HepG2 (cell line): Measurements from ENCODE around the gene CTSS. TPM values are rescaled to one million over a fixed set of nuclear protein-coding genes. Genes with fewer than 3 reads are reported as not detected.

Source experiments
- ATAC-seq: fragments of 200-7000 bp; cut with Tn5 transposase; 3 replicates; pipeline ENCODE4 v1.9.1; 2020; ENCODE audit warnings: mild to moderate bottlenecking, moderate library complexity
- BruUV-seq: library from RNA; stranded (reverse); fragments of 400-500 nt; replicated peaks from 2 replicates; lab custom pipeline; 2021; lab: Mats Ljungman, UMichigan
- CTCF ChIA-PET: fragments of 300-600 bp; formaldehyde crosslinking; extraction: SDS; loops from one replicate; lab custom pipeline; 2021; ENCODE audit warnings: low total read pairs, inconsistent platforms, low intra/inter-chr PET ratio; lab: Yijun Ruan, JAX
- POLR2A ChIA-PET: fragments of 350-600 bp; sonication (Branson Sonifier 250); formaldehyde crosslinking; loops from one replicate; lab custom pipeline; 2020; ENCODE audit warnings: antibody characterized with exemption, inconsistent platforms; lab: Yijun Ruan, JAX
- DNase-seq: peaks from one replicate; pipeline ENCODE4 v3.0.0-alpha.2; 2015; ENCODE audit warnings: low spot score
- FAIRE-seq: peaks from 3 replicates; lab custom pipeline; 2011; peaks lifted over from hg19 to GRCh38; lab: Jason Lieb, UNC
- H2AFZ ChIP-seq: one replicate; pipeline ENCODE4 v1.6.1; 2011; ENCODE audit warnings: low read length, inconsistent platforms
- H3K27ac ChIP-seq: fragments of 300-600 bp; 3 replicates; pipeline ENCODE4 v1.8.0; 2011; ENCODE audit warnings: mixed run types, mild to moderate bottlenecking, mixed read lengths, low read length, inconsistent platforms; ENCODE audit not compliant: insufficient read depth; ENCODE audit errors: extremely low read length
- H3K27me3 ChIP-seq, 2 experiments: fragments of 200-600 bp in 1 of 2; 2 replicates in 1 of 2; 3 replicates in 1 of 2; pipeline versions ENCODE4 v1.6.0 to v1.8.0; 2011; ENCODE audit warnings: low read length in 2 of 2, mild to moderate bottlenecking in 2 of 2, moderate library complexity in 2 of 2, inconsistent platforms in 1 of 2; ENCODE audit not compliant: insufficient read depth in 2 of 2, control insufficient read depth in 1 of 2
- H3K36me3 ChIP-seq, 2 experiments: fragments of 200-600 bp in 1 of 2; replicated peaks in 1 of 2; 2 replicates in 1 of 2; 3 replicates in 1 of 2; pipeline versions ENCODE4 v1.5.1 to v1.8.0; 2011; ENCODE audit warnings: low read length in 2 of 2, inconsistent platforms in 1 of 2; ENCODE audit not compliant: insufficient read depth in 2 of 2, control insufficient read depth in 1 of 2
- H3K4me1 ChIP-seq: 2 replicates; pipeline ENCODE4 v1.5.1; 2012; ENCODE audit warnings: low read length, inconsistent platforms; ENCODE audit not compliant: insufficient read depth
- H3K4me2 ChIP-seq: 2 replicates; pipeline ENCODE4 v1.6.0; 2011; ENCODE audit warnings: low read depth, low read length, inconsistent platforms
- H3K4me3 ChIP-seq, 3 experiments: fragments of 200-600 bp in 1 of 3; sonication (generic), shearing (Covaris generic) in 1 of 3; replicated peaks in 1 of 3; 2 replicates each; pipeline ENCODE4 v1.5.1; 2011 to 2016; ENCODE audit warnings: low read length in 3 of 3, inconsistent platforms in 2 of 3, low read depth in 2 of 3, mild to moderate bottlenecking in 2 of 3, control low read depth in 1 of 3, mixed read lengths in 1 of 3; ENCODE audit not compliant: insufficient read depth in 1 of 3
- H3K79me2 ChIP-seq: one replicate; pipeline ENCODE4 v1.6.1; 2011; ENCODE audit warnings: low read length, inconsistent platforms; ENCODE audit not compliant: insufficient read depth
- H3K9ac ChIP-seq: 2 replicates; pipeline ENCODE4 v1.6.0; 2011; ENCODE audit warnings: mild to moderate bottlenecking, low read depth, low read length, inconsistent platforms; ENCODE audit not compliant: insufficient read depth
- H3K9me3 ChIP-seq: 2 replicates; pipeline ENCODE4 v1.5.1; 2012; ENCODE audit warnings: mild to moderate bottlenecking, low read length
- H4K20me1 ChIP-seq: 2 replicates; pipeline ENCODE4 v1.6.0; 2011; ENCODE audit warnings: inconsistent platforms, mild to moderate bottlenecking, low read length, moderate library complexity; ENCODE audit not compliant: insufficient read depth
- ATRX ChIP-seq: sonication (generic); formaldehyde crosslinking; IDR thresholded peaks from 2 replicates; pipeline ENCODE4 v1.4.0; 2020; ENCODE audit warnings: missing genetic modification reagents, borderline replicate concordance
- CBX5 ChIP-seq: sonication (generic); formaldehyde crosslinking; IDR thresholded peaks from 2 replicates; pipeline ENCODE4 v1.4.0; 2020; ENCODE audit warnings: missing genetic modification reagents, borderline replicate concordance
- ETV6 ChIP-seq: sonication (generic); formaldehyde crosslinking; conservative IDR thresholded peaks from 2 replicates; pipeline ENCODE4 v1.4.0; 2020; ENCODE audit warnings: missing genetic modification reagents
- HBP1 ChIP-seq: IDR thresholded peaks from 2 replicates; pipeline ENCODE4 v1.6.1; 2016; ENCODE audit warnings: low read depth, control low read depth
- HOXD1 ChIP-seq: sonication (generic); formaldehyde crosslinking; IDR thresholded peaks from 2 replicates; pipeline ENCODE4 v1.5.0; 2020; ENCODE audit warnings: missing genetic modification reagents
- MAZ ChIP-seq, 2 experiments: sonication (generic) in 1 of 2; formaldehyde crosslinking in 1 of 2; IDR thresholded peaks; 2 replicates each; pipeline versions ENCODE4 v1.5.0 to v1.6.1; 2012 to 2020; ENCODE audit warnings: low read depth in 2 of 2, mild to moderate bottlenecking in 2 of 2, borderline replicate concordance in 1 of 2, improper control_type of control experiment in 1 of 2, low read length in 1 of 2, missing genetic modification reagents in 1 of 2, moderate library complexity in 1 of 2
- MED1 ChIP-seq: sonication (generic); formaldehyde crosslinking; IDR thresholded peaks from 2 replicates; pipeline ENCODE4 v1.4.0; 2020; ENCODE audit warnings: missing genetic modification reagents
- MTA3 ChIP-seq: sonication (generic); formaldehyde crosslinking; IDR thresholded peaks from 2 replicates; pipeline ENCODE4 v1.4.0; 2020; ENCODE audit warnings: missing genetic modification reagents
- PHF8 ChIP-seq: sonication (generic); formaldehyde crosslinking; IDR thresholded peaks from 2 replicates; pipeline ENCODE4 v1.5.0; 2020; ENCODE audit warnings: missing genetic modification reagents
- SMYD3 ChIP-seq: sonication (generic); formaldehyde crosslinking; IDR thresholded peaks from 2 replicates; pipeline ENCODE4 v1.8.1; 2023; ENCODE audit warnings: mild to moderate bottlenecking, missing genetic modification reagents
- SYNCRIP ChIP-seq: fragments of 200-400 bp; formaldehyde crosslinking; IDR thresholded peaks from 2 replicates; pipeline ENCODE4 v1.6.1; 2018; ENCODE audit warnings: mild to moderate bottlenecking, low read depth, low read length; ENCODE audit not compliant: insufficient read depth
- ZFP62 ChIP-seq: sonication (generic); formaldehyde crosslinking; IDR thresholded peaks from 2 replicates; pipeline ENCODE4 v1.4.0; 2020; ENCODE audit warnings: missing genetic modification reagents
- ZFP82 ChIP-seq: sonication (generic); formaldehyde crosslinking; IDR thresholded peaks from 2 replicates; pipeline ENCODE4 v1.5.1; 2020; ENCODE audit warnings: mild to moderate bottlenecking, missing genetic modification reagents, borderline replicate concordance
- ZNF20 ChIP-seq: sonication (generic); formaldehyde crosslinking; IDR thresholded peaks from 2 replicates; pipeline ENCODE4 v1.4.0; 2020; ENCODE audit warnings: mild to moderate bottlenecking, moderate library complexity, missing genetic modification reagents
- ZNF446 ChIP-seq: sonication (generic); formaldehyde crosslinking; IDR thresholded peaks from 2 replicates; pipeline ENCODE4 v1.5.0; 2020; ENCODE audit warnings: mild to moderate bottlenecking, missing genetic modification reagents
- ZNF850 ChIP-seq: sonication (generic); formaldehyde crosslinking; conservative IDR thresholded peaks from 2 replicates; pipeline ENCODE4 v1.9.0; 2021; ENCODE audit warnings: mild to moderate bottlenecking, missing genetic modification reagents
- WGBS: methylation state at CpG from one replicate; pipeline ENCODE4 v1.1.6; 2017; ENCODE audit warnings: low lambda C conversion rate; 5-methylcytosine and 5-hydroxymethylcytosine counted together
- in situ Hi-C: cut with HindIII; loops from 2 replicates; pipeline ENCODE4 v1.10.0; 2017; ENCODE audit warnings: low pct_unique_long_range_greater_than_20kb; ENCODE audit not compliant: extremely low pct_ligation_motif_present
- intact Hi-C: fragments of 100-400 bp; cut with micrococcal nuclease; formaldehyde crosslinking; loops from one replicate; pipeline ENCODE4 v1.10.0; 2022; ENCODE audit not compliant: unreplicated experiment
- polyA plus RNA-seq, 8 experiments: library from polyadenylated mRNA; depleted of rRNA in 3 of 8; stranded (reverse) in 7 of 8; unstranded in 1 of 8; fragments of >200 nt; fragmentation: Illumina TruSeq in 4 of 8; extraction: Trizol in 4 of 8; gene quantifications; 2 replicates each; pipeline versions ENCODE4 v1.2.1 to v1.2.3, GENCODE V29; 2011 to 2016; ENCODE audit warnings: low read depth in 4 of 8, missing spikeins in 1 of 8, mixed read lengths in 1 of 8; ENCODE audit not compliant: insufficient read depth in 1 of 8
- total RNA-seq, 5 experiments: library from RNA; depleted of rRNA; stranded (reverse); fragments of >200 nt; fragmentation: Illumina TruSeq; extraction: Trizol; gene quantifications; 2 replicates each; pipeline ENCODE4 v1.2.3, GENCODE V29; 2016; ENCODE audit warnings: low read depth in 1 of 5

The CTSS gene
- total and polyA plus RNA-seq, 2 of the 13 experiments (the other 11 are each of a cell fraction or from before 2014, with no cell fraction given) = 0.33 to 1.0 TPM

DNA sequence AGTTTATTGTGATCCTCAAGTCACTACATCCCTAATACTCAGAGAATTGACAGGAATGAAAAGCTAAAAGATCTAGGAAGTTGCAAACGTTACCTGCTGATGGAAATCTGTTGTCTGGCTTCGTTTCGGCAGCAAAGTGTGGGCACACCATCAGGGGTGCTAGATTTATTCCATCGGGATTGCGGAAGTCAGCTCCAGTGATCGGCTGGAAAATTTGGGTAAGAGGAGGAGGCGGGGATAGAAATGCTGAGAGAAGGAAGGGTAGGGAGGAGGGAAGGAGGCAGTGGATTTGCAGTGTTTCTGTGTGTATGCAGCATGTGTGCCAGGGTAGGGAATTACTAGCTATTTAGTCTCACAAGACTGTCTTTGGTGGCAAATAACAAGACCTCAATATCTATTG lies 42.5 kb upstream of the CTSS start, which contains the start of gene CTSK:
TSS of gene CTSK (minus strand) at position 140 of the 400 bp plus-strand sequence. CDS start 1,455 bp downstream, outside the sequence.
- Histone ChIP-seq H3K79me2 (no peaks in the 10 kb centered on the region), H3K27ac (no peak within 1 kb of the TSS), H3K36me3 (peaks cover 7 to 21% of the 10 kb centered on the region in 2 experiments), H3K4me1 (peaks cover 14% of the 10 kb centered on the region), H2AFZ (no peak within 1 kb of the TSS), H3K9me3 (no peaks in the 10 kb centered on the region), H3K4me2 (no peak within 1 kb of the TSS), H3K9ac (no peak within 1 kb of the TSS)
- ChIA-PET CTCF (no interaction called here), POLR2A (no interaction called here)
- DNase-seq (no peak), ATAC-seq (no peak)
- WGBS = 93% methylated on average over 7 of the region's 7 CpGs
- in situ Hi-C loops = no loop called here
- no TSS peak for BruUV-seq
- intact Hi-C loops = no loop called here
- TF ChIP-seq CBX5 = no peak
- TF ChIP-seq ZFP82 (CRISPR knock-in tag) = no peak
- TF ChIP-seq ATRX (CRISPR knock-in tag) = no peak
- TF ChIP-seq, all 625 proteins: peak for 0
- FAIRE-seq = no peak
- Histone ChIP-seq H4K20me1 (no peaks in the 10 kb centered on the region), H3K4me3 (no peak within 1 kb of the TSS), H3K27me3 (no peaks in the 10 kb centered on the region)

GRCh38 chr1:150807249-150808023 lies 41.9 kb upstream of the CTSS start:
- ChIA-PET CTCF (no interaction called here), POLR2A (no interaction called here)
- FAIRE-seq (peak; percentile 21), DNase-seq (no peak), ATAC-seq (no peak)
- H3K4me3 ChIP-seq = no peak overlapping the region
- no peak overlapping the region for H2AFZ ChIP-seq
- TF ChIP-seq MAZ (IDR thresholded peaks at IDR 0.05; ENCODE audit: borderline replicate concordance, low read depth, low read length) (no peak), MAZ (CRISPR knock-in tag; IDR thresholded peaks at IDR 0.05; ENCODE audit: low read depth) (no peak), ZNF20 (no peak), ZFP62 (CRISPR knock-in tag) (no peak), MED1 (CRISPR knock-in tag) (no peak), HBP1 (CRISPR knock-in tag) (no peak), HOXD1 (CRISPR knock-in tag) (no peak), ZNF446 (no peak), ZNF850 (no peak), ETV6 (CRISPR knock-in tag) (no peak), SYNCRIP (no peak), MTA3 (CRISPR knock-in tag) (no peak), SMYD3 (no peak), PHF8 (CRISPR knock-in tag) (no peak)
- no peak overlapping the region for H3K9ac ChIP-seq
- H3K36me3 ChIP-seq = peaks cover 3 to 14% of the 10 kb centered on the region in 2 experiments; a peak in 4 of 5 replicates
- no peaks in the 10 kb centered on the region for H3K9me3 ChIP-seq
- no peaks in the 10 kb centered on the region for H4K20me1 ChIP-seq
- H3K4me1 ChIP-seq = peaks cover 14% of the 10 kb centered on the region
- H3K27me3 ChIP-seq = no peaks in the 10 kb centered on the region
- in situ Hi-C loops (no loop called here), intact Hi-C loops (no loop called here)
- H3K79me2 ChIP-seq = no peaks in the 10 kb centered on the region
- H3K4me2 ChIP-seq = no peak overlapping the region
- WGBS = 89% methylated on average over 7 of the region's 7 CpGs
- no TSS peak for BruUV-seq
- no peak overlapping the region for H3K27ac ChIP-seq
